Neutrophil (primary cell): ENCODE results near the gene VSIG10L2.

Source experiments
- H3K27ac ChIP-seq: fragments of 200-600 bp; sonication (generic); 2 replicates; pipeline ENCODE4 v1.5.1; 2016; ENCODE audit warnings: mild to moderate bottlenecking, moderate library complexity
- H3K27me3 ChIP-seq: fragments of 200-600 bp; sonication (generic); 2 replicates; pipeline ENCODE4 v1.6.0; 2016; ENCODE audit warnings: mild to moderate bottlenecking
- H3K36me3 ChIP-seq: fragments of 200-600 bp; sonication (generic); 2 replicates; pipeline ENCODE4 v1.5.1; 2017
- H3K4me1 ChIP-seq, 2 experiments: fragments of 200-600 bp in 1 of 2; sonication (generic) in 1 of 2; 1 replicate in 1 of 2; 2 replicates in 1 of 2; pipeline versions ENCODE4 v1.5.1 to v1.6.1; 2013 to 2016; ENCODE audit warnings: low read depth in 1 of 2, low read length in 1 of 2, mild to moderate bottlenecking in 1 of 2, moderate library complexity in 1 of 2; ENCODE audit not compliant: control insufficient read depth in 1 of 2, insufficient read depth in 1 of 2
- H3K4me3 ChIP-seq, 2 experiments: fragments of 200-600 bp in 1 of 2; sonication (generic) in 1 of 2; 1 replicate in 1 of 2; 2 replicates in 1 of 2; pipeline ENCODE4 v1.5.1; 2013 to 2016; ENCODE audit warnings: low read depth in 1 of 2, low read length in 1 of 2, mild to moderate bottlenecking in 1 of 2, moderate library complexity in 1 of 2
- H3K9me3 ChIP-seq: fragments of 200-600 bp; sonication (generic); 2 replicates; pipeline ENCODE4 v1.5.1; 2016
- TF ChIP-seq, protein P1 (sequence below): fragments of 200-600 bp; sonication (generic); IDR thresholded peaks from 2 replicates; pipeline ENCODE4 v1.5.1; 2016; ENCODE audit warnings: antibody characterized with exemption

Gene VSIG10L2

DNA sequence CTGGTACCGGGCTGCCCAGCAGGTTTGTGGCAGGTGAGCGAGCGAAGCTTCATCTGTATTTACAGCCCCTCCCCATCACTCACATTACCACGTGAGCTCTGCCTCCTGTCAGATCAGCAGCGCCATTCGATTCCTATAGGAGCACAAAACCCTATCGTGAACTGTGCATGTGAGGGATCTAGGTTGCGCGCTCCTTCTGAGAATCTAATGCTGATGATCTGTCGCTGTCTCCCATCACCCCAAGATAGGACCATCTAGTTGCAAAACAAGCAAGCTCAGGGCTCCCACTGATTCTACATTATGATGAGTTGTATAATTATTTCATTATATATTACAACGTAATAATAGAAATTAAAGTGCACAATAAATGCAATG is 15.8 kb upstream of the VSIG10L2 start:
- no peaks in the 10 kb centered on the region for H3K36me3 ChIP-seq
- no peaks in the 10 kb centered on the region for H3K27me3 ChIP-seq
- H3K9me3 ChIP-seq, result no peaks in the 10 kb centered on the region
- H3K27ac ChIP-seq, result no peak overlapping the region
- TF ChIP-seq, protein P1, sequence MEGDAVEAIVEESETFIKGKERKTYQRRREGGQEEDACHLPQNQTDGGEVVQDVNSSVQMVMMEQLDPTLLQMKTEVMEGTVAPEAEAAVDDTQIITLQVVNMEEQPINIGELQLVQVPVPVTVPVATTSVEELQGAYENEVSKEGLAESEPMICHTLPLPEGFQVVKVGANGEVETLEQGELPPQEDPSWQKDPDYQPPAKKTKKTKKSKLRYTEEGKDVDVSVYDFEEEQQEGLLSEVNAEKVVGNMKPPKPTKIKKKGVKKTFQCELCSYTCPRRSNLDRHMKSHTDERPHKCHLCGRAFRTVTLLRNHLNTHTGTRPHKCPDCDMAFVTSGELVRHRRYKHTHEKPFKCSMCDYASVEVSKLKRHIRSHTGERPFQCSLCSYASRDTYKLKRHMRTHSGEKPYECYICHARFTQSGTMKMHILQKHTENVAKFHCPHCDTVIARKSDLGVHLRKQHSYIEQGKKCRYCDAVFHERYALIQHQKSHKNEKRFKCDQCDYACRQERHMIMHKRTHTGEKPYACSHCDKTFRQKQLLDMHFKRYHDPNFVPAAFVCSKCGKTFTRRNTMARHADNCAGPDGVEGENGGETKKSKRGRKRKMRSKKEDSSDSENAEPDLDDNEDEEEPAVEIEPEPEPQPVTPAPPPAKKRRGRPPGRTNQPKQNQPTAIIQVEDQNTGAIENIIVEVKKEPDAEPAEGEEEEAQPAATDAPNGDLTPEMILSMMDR, result no peak
- H3K4me3 ChIP-seq, result no peak overlapping the region
- H3K4me1 ChIP-seq, result peaks cover 0 to 6% of the 10 kb centered on the region in 2 experiments

DNA sequence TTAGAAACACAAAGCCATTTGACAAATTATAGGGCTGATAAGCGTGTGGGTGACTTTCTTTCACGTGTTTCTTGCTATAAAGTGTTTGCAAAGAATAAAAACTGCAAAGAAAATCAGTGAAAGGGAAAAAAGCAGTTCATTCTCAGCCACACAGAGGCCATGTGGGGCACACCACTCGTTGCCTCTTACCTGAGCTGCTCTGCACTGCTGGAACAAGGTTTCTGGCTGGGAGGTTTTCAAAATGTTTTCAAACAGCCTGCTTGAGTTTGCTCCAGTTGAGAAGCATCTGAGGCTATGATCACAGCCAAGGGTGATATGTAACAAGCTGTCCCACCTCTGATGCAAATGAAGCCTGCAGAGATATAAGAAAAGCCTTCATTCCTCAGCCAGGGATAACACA is 14.7 kb upstream of the VSIG10L2 start:
- Histone ChIP-seq H3K36me3 (no peaks in the 10 kb centered on the region), H3K27ac (no peak overlapping the region), H3K27me3 (no peaks in the 10 kb centered on the region), H3K4me3 (no peak overlapping the region), H3K4me1 (peaks cover 0 to 6% of the 10 kb centered on the region in 2 experiments), H3K9me3 (no peaks in the 10 kb centered on the region)
- TF ChIP-seq, protein P1, result no peak

DNA sequence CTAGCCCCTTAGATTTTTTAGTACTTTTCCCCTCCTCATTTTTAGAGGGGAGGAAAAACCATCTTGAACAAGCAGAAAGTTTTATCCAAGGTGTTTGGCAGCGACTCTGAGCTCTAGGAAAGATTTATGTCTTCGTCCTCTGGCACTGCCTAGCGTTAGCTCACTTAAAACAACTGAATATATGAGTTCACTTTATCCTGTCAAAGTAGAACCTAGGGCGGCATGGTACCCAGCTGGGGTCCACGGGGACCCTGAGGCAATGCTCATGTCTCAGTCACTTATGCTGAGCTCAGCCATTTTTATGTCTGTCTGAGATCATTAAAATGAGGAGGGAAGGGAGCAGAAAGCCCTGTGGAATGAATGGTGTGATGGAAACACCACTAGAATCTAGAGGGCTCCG is 14.2 kb upstream of the VSIG10L2 start:
- H3K4me1 ChIP-seq, result peaks cover 0 to 6% of the 10 kb centered on the region in 2 experiments
- no peaks in the 10 kb centered on the region for H3K9me3 ChIP-seq
- H3K4me3 ChIP-seq, result no peak overlapping the region
- TF ChIP-seq, protein P1, result no peak
- no peaks in the 10 kb centered on the region for H3K36me3 ChIP-seq
- no peak overlapping the region for H3K27ac ChIP-seq
- no peaks in the 10 kb centered on the region for H3K27me3 ChIP-seq

DNA sequence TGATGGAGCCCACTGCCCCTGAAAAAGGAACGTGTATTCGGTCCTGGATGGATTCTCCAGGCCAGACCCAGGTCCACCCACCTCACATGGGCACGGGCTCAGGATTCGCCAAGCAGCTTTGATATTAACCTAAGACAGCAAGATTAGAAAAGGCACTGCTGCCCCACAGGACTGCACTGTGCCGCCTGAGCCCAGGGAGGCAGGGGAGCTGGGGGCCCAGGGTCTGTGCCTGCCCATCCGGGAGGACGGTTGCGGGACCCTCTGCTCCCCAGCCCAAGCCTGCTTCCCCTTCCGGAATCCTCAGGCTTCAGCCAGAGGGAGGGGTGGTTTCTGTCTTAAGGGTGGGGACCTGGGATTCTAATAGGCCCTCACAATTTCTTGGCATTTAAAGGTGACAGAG is 13.5 kb upstream of the VSIG10L2 start:
- H3K27ac ChIP-seq, result no peak overlapping the region
- no peak overlapping the region for H3K4me3 ChIP-seq
- TF ChIP-seq, protein P1, result no peak
- H3K9me3 ChIP-seq, result no peaks in the 10 kb centered on the region
- H3K4me1 ChIP-seq, result peaks cover 0 to 6% of the 10 kb centered on the region in 2 experiments
- H3K27me3 ChIP-seq, result no peaks in the 10 kb centered on the region
- no peaks in the 10 kb centered on the region for H3K36me3 ChIP-seq

DNA sequence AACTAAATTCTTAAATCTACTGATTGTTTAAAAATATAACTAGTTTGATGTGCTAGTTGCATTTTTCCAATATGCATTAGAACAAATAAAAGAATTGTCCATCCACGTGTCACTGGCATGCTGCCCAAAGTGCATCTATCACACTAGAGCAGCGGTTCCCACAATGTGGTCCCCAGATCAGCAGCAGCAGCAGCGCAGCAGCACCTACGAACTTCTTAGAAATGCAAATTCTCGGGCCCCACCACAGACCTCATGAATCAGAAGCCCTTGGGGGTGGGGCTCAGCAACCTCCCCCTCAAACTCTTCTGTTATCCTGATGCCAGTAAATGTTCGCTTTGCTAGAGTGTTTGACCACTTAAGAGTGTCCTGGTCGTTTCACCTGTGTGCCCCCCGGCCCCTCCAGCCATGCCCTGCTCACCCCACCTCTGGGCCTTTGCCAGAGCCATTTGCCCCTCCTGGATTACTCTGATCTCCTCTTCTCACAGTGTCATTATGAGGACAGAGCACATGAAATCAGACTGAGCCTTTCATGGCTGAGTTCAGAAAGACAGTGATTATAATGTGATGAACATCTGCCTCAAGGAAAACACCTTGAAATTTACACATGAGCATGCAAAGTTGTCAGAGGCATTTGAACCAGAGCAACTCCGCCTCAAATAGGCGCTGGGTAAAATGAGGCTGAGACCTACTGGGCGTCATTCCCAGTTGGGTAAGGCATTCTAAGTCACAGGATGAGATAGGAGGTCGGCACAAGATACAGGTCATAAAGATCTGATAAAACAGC is 12.6 kb upstream of the VSIG10L2 start:
- H3K9me3 ChIP-seq, result no peaks in the 10 kb centered on the region
- H3K36me3 ChIP-seq, result no peaks in the 10 kb centered on the region
- H3K27ac ChIP-seq, result no peak overlapping the region
- H3K4me1 ChIP-seq, result peaks cover under 1 to 6% of the 10 kb centered on the region in 2 experiments
- H3K4me3 ChIP-seq, result no peak overlapping the region
- TF ChIP-seq, protein P1, result no peak
- no peaks in the 10 kb centered on the region for H3K27me3 ChIP-seq
